Mesothelial cell of epicardium (in vitro differentiated cells): ENCODE results near the gene FNDC1. TPM values are rescaled to one million over a fixed set of nuclear protein-coding genes. Genes with fewer than 3 reads are reported as not detected.

Source experiments
- DNase-seq, 2 experiments: peaks; one replicate each; pipeline ENCODE4 v3.0.0; 2021; ENCODE audit warnings: low spot score in 2 of 2; ENCODE audit not compliant: unreplicated experiment in 2 of 2
- H3K27ac Mint-ChIP-seq: 2 replicates; pipeline ENCODE4 v1.8.0; 2021; ENCODE audit warnings: mixed read lengths
- H3K27me3 Mint-ChIP-seq: 2 replicates; pipeline ENCODE4 v1.8.0; 2021; ENCODE audit warnings: low read depth, mixed read lengths
- H3K36me3 Mint-ChIP-seq: 2 replicates; pipeline ENCODE4 v1.8.0; 2021; ENCODE audit warnings: mixed read lengths
- H3K4me1 Mint-ChIP-seq: 2 replicates; pipeline ENCODE4 v1.8.0; 2021; ENCODE audit warnings: mixed read lengths
- H3K4me3 Mint-ChIP-seq: 2 replicates; pipeline ENCODE4 v1.8.0; 2021; ENCODE audit warnings: mild to moderate bottlenecking, moderate library complexity, mixed read lengths
- H3K9me3 Mint-ChIP-seq: 2 replicates; pipeline ENCODE4 v1.8.0; 2021; ENCODE audit warnings: mixed read lengths
- CTCF ChIP-seq: fragments of 200-600 bp; sonication (generic); IDR thresholded peaks from one replicate; pipeline ENCODE4 v1.5.0; 2021; ENCODE audit warnings: antibody characterized with exemption; ENCODE audit not compliant: unreplicated experiment
- total RNA-seq: library from RNA; stranded (reverse); gene quantifications from 3 replicates; pipeline ENCODE4 v1.2.1, GENCODE V29; 2021

The FNDC1 gene
- total RNA-seq, 1 donor from 2014 or later, result 0.31 TPM

DNA sequence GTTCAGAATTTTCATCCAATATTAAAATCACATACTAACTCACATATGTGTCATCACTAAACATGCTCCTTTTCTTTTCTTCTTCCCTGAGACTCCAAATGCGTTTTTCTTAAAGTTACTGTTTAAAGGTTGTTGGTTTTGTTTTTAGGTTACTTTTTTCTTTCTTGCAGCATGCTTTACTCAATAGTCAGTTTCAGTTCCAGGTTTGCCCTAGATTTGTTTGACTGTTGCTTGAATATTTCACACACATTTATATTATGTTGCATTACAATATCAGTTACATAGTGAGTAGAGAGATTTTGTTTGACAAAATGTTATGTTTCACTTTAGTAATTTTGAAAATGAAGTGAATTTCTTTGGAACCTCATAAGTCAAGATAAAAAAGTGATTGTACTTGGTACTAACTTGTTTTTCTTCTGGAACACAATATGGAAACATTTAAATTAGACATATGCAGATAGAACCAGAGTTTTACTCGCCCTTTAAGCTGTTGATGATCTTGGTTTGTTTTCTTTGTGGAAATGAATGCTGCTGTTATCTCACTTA, 27.3 kb downstream of the FNDC1 start:
- no peak overlapping the region for H3K27ac Mint-ChIP-seq
- H3K36me3 Mint-ChIP-seq, result no peaks in the 10 kb centered on the region
- H3K4me3 Mint-ChIP-seq, result no peak overlapping the region
- H3K9me3 Mint-ChIP-seq, result no peaks in the 10 kb centered on the region
- peaks cover 72% of the 10 kb centered on the region for H3K27me3 Mint-ChIP-seq
- H3K4me1 Mint-ChIP-seq, result no peaks in the 10 kb centered on the region
- DNase-seq, result no peak
- no peak for TF ChIP-seq CTCF

DNA sequence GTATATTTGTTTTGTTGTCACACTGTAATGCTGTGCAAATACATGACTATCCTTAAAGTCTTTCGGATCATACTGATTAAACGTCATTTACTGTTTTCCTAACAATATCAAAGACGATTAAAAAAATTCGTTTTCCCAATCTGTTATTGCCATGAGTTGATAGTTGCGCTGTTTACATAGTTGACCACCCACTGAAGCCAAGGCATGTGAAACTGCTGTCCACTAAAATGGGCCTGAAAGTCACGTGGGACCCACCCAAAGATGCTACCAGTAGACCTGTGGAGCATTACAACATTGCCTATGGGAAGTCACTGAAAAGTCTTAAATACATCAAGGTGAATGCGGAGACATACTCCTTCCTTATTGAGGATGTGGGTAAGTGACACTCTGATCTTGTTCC, 28.1 kb downstream of the FNDC1 start:
- TF ChIP-seq CTCF, result no peak
- Mint-ChIP-seq H3K27me3 (peaks cover 71% of the 10 kb centered on the region), H3K4me3 (no peak overlapping the region), H3K4me1 (no peaks in the 10 kb centered on the region), H3K27ac (no peak overlapping the region), H3K9me3 (no peaks in the 10 kb centered on the region), H3K36me3 (no peaks in the 10 kb centered on the region)
- no peak for DNase-seq

DNA sequence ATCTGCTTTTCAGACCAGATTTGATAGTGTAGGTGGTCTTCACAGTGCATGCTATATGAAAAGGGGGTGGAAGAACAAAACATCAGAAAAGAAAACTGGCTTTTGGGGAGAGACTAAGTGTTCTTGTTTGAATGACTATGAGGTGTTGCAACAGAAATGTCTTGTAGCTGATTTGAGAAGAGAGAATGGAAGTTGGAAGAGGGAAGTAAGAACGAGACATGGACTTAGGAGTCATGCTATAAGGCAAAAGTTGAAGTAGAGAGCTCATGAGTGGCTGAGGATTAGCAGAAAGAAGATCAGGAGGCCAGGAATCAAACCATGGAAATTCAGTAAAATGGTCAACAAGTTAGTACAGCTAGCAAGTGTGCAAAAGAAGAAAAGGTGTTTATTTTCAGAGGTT, 32.1 kb downstream of the FNDC1 start:
- no peak overlapping the region for H3K27ac Mint-ChIP-seq
- H3K4me3 Mint-ChIP-seq, result no peak overlapping the region
- peaks cover 62% of the 10 kb centered on the region for H3K27me3 Mint-ChIP-seq
- no peaks in the 10 kb centered on the region for H3K36me3 Mint-ChIP-seq
- H3K4me1 Mint-ChIP-seq, result no peaks in the 10 kb centered on the region
- no peaks in the 10 kb centered on the region for H3K9me3 Mint-ChIP-seq
- DNase-seq, result no peak
- TF ChIP-seq CTCF, result no peak

DNA sequence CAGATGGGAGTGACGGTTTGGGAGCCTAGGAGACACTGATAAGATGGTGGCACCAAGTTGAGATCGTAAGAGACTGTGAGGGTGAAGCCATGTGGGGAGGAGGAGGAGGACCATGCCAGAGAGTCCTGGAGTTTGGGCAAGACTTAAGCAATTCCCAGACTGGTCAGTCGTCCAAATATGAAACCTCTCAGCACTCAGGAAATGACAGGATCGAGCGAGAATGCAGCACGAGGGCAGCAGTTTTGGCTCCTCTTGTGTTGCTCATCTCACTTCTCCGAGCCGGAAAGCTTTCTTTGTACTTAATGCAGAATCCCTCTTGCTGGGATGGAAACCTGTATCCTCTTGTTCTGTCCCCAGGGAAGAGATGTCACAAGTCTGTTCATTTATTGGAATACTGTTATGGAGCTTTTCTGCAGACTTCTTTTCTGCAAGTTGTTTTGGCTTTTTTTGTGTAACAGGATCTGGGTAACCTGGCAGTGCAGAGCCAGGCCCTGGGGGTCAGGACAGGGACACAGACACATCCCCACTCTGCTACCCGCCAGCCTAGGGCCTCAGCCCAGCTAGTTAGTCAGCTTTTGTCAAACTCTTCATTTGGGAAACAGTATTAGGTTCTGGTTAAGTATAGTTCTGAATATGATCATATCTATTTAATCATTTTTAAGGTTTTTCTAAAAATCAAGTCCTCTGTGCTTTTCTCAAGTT, 34.3 kb downstream of the FNDC1 start:
- Mint-ChIP-seq H3K36me3 (no peaks in the 10 kb centered on the region), H3K9me3 (no peaks in the 10 kb centered on the region), H3K4me1 (no peaks in the 10 kb centered on the region), H3K4me3 (no peak overlapping the region), H3K27ac (no peak overlapping the region), H3K27me3 (peaks cover 65% of the 10 kb centered on the region)
- no peak for DNase-seq
- no peak for TF ChIP-seq CTCF

GRCh38 chr6:159204605-159205004, 35.4 kb downstream of the FNDC1 start:
- Mint-ChIP-seq H3K27ac (no peak overlapping the region), H3K27me3 (peaks cover 54% of the 10 kb centered on the region), H3K36me3 (no peaks in the 10 kb centered on the region), H3K4me1 (no peaks in the 10 kb centered on the region), H3K9me3 (no peaks in the 10 kb centered on the region), H3K4me3 (no peak overlapping the region)
- no peak for DNase-seq
- TF ChIP-seq CTCF, result no peak

GRCh38 chr6:159212028-159212427, 42.8 kb downstream of the FNDC1 start:
- Mint-ChIP-seq H3K27me3 (peaks cover 21% of the 10 kb centered on the region), H3K36me3 (no peaks in the 10 kb centered on the region), H3K9me3 (no peaks in the 10 kb centered on the region), H3K4me1 (peaks cover 11% of the 10 kb centered on the region), H3K4me3 (no peak overlapping the region), H3K27ac (no peak overlapping the region)
- TF ChIP-seq CTCF, result no peak
- DNase-seq, result no peak
